Measurements from ENCODE around the gene TSKS.

The TSKS gene

DNA sequence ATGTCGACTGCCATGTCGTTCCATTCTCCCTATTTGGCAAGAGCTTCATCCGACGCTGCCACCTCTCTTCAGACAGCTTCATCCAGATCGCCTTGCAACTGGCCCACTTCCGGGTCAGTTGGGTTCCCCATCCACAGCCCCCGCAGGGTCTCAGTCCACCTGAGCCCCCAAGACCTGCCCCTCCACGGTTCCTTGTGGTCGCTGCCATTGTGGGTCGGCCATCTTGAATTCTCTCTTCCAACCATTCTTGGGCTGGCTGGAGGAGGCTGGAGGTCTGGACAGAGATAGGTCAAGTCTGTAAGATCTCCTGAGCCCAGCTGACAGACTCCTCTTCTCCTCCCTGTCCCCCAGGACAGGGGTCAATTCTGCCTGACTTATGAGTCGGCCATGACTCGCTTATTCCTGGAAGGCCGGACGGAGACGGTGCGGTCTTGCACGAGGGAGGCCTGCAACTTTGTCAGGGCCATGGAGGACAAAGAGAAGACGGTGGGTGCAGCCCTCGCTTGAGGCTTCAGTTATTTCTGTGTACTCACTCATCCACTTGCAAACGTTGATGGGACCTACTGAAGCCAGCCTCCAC is 52.6 kb downstream of the TSKS start:
- no peak for DNase-seq

DNA sequence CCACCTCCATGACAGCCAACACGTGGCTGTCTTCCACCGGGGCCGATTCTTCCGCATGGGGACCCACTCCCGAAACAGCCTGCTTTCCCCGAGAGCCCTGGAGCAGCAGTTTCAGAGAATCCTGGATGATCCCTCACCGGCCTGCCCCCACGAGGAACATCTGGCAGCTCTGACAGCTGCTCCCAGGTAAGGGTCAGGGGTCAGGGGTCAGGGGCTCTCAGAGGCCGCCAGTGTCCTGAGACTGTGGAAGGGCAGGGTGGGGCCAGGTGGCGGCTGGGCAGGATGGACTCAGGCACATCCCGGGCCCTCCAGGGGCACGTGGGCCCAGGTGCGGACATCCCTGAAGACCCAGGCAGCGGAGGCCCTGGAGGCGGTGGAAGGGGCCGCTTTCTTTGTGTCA is 57.2 kb downstream of the TSKS start:
- no peak for DNase-seq

GRCh38 chr19:49704888-49705642 is 58.0 kb downstream of the TSKS start:
- no peak for DNase-seq

DNA sequence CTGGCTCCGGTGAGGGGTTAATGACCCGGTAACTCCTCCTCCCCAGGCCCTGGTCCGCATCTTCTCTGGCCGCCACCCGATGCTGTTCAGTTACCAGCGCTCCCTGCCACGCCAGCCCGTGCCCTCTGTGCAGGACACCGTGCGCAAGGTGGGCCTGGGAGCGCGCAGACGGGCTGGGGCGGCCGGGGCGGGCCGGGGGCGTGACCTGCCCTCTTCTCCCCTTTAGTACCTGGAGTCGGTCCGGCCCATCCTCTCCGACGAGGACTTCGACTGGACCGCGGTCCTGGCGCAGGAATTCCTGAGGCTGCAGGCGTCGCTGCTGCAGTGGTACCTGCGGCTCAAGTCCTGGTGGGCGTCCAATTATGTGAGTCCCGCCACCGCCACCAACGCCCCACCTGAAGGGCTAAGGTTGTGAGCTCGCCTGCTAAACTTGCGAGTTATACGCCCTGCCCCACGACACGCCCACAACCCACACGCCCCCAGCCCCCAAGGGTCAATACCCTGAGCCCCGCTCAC is 61.8 kb downstream of the TSKS start:
- no peak for DNase-seq

- DNase-seq, result no peak
These were observed 62.5 kb downstream of the TSKS start for GRCh38 chr19:49700563-49700962.

DNA sequence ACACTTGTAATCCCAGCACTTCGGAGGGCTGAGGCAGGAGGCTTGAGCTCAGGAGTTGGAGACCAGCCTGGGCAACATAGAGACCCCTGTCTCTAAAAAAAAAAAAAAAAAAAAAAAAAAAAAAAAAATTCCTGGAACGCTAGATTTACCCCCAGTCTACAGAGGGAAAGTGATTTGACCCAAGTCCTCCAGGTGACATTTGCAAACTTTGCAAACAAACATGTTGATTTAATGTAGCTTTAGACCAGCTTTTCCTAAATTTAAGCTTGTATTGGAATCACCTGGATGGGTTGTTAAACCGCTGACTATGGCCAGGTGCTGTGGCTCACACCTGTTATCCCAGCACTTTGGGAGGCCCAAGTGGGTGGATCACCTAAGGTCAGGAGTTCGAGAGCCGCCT is 63.7 kb downstream of the TSKS start:
- no peak for DNase-seq

- no peak for DNase-seq
These were observed 66.2 kb downstream of the TSKS start for GRCh38 chr19:49696865-49697264.

GRCh38 chr19:49696115-49696514 is 67.0 kb downstream of the TSKS start:
- DNase-seq, result no peak

DNA sequence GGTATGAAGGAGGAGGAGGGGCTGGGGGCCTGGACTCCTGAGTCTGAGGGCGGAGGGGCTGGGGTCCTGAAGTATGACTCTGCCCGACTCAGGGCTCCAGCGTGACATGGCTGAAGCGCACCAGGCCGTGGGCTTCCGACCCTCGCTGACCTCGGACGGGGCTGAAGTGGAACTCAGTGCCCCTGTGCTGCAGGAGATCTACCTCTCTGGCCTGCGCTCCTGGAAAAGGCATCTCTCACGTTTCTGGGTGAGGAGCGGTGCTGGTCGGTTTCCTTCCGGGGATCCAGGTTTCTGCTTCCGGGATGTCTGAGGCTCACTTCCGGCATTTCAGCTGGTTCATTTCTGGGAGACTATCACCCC is 71.0 kb downstream of the TSKS start:
- no peak for DNase-seq

DNA sequence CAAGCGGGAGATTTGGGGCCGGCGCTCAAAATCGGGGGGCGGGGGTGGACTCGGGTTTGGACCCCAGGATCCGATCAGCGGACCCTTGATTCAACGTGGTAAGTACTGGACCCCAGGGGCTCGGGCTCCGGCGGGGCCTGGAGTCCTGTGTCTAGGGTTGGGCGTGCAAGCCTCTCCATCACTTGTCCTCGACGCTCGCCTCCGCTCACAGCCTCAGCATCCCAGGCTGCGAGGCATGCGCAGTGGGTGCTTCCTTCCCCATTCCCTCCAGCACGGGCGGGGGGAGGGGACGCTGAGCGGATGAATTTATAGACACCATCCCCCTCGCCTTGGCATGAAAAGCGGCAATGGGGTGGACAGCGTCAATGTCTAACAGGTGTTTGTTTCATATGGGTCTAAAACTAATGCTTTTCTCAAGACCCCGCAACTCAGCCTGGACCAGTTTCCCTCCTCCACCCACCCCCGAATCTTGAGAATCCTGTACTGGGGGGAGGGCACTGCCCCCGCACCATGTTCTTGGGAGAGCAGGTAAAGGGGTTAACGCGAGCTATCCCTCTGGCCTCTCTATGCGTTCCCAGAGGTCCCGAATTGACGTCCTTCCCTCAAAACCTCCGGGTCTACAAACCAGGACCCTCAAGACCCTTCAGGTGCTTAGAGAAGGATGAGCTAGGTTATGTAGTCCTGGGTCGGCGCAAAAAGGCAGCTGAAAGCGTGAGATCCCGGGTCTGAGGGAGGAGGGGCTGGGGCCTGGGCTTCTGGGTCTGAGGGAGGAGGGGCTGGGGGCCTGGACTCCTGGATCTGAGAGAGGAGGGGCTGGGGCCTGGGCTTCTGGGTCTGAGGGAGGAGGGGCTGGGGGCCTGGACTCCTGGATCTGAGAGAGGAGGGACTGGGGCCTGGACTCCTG is 71.6 kb downstream of the TSKS start:
- peak; percentile 66 for DNase-seq

DNA sequence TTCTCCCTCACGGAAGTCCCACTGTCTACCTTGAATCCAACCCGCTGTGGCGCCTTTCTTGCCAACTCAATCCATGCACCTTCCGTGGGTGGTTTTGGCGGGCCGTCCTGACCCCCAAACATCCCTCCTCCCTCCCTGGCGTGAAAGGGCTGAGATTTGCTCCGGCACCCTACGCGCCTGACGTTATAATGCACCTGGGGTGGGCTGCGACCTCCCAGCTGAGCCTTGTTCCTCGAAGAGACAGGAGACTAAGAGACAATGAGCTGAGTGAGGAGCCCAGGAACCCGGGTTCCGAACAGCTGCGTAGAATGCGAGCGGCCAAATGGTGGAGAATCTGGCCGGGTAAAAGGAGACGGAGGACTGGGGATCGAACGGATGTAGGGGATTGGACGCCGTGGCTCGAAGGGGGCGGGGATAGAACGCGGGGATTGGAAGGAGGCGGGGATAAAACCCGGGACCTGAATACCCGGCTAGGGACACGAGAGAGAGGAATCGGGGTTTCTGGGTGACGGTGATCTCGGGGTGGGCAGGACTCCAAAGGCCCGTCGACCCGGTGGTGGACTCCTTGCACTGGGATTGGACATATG is 72.4 kb downstream of the TSKS start, which contains the start of gene CPT1C:
CPT1C (plus strand) TSS at position 461 of the 587 bp plus-strand sequence. CDS start 1,137 bp downstream, outside the sequence.
- DNase-seq, result peak; percentile 80

- no peak for DNase-seq
These were observed 72.9 kb downstream of the TSKS start for GRCh38 chr19:49690079-49690655.

Measured in activated CD4-positive, alpha-beta T cell treated with anti-CD3 and anti-CD28 coated beads for 48 hours (primary cell).